Peyer's patch (tissue), 4 donors: ENCODE data around the gene SCAMP3.

Experiments used
- CTCF ChIP-seq, 6 experiments: fragments of 450-650 bp in 4 of 6; fragments of 200-600 bp in 2 of 6; sonication (generic) in 1 of 6; IDR thresholded peaks; one replicate each; pipeline ENCODE4 v1.5.1; 2017 to 2019; ENCODE audit warnings: antibody characterized with exemption in 6 of 6, mild to moderate bottlenecking in 3 of 6, moderate library complexity in 1 of 6
- POLR2A ChIP-seq, 2 donors: fragments of 450-650 bp; IDR thresholded peaks; one replicate each; pipeline ENCODE4 v1.5.1; 2017; ENCODE audit warnings: antibody characterized with exemption in 2 of 2, mild to moderate bottlenecking in 2 of 2, moderate library complexity in 2 of 2

GRCh38 chr1:155242805-155243358, 19.3 kb downstream of the SCAMP3 start:
- no peak for TF ChIP-seq CTCF (IDR thresholded peaks at IDR 0.05)
- no peak for TF ChIP-seq POLR2A (IDR thresholded peaks at IDR 0.05)
